Upper lobe of left lung (tissue), 6 donors: ENCODE data around the gene FOXP1. TPM values are rescaled to one million over a fixed set of nuclear protein-coding genes. Genes with fewer than 3 reads are reported as not detected.
"Not testable (repeated sequence)": the region's sequence is repeated elsewhere in the genome, so short reads cannot be mapped to it uniquely, and the experiment has no call there.

Source experiments
- ATAC-seq, 2 donors: fragments of 200-7000 bp; cut with Tn5 transposase; one replicate each; pipeline ENCODE4 v1.9.1; 2022; ENCODE audit warnings: mild to moderate bottlenecking in 2 of 2, moderate library complexity in 2 of 2; ENCODE audit not compliant: low FRiP score in 2 of 2
- DNase-seq, 2 donors: peaks; one replicate each; pipeline ENCODE4 v3.0.0-alpha.2; 2019 to 2020
- H3K27ac ChIP-seq, 4 donors: fragments of 200-600 bp; sonication (generic); one replicate each; pipeline ENCODE4 v1.5.1; 2016 to 2019
- H3K27me3 ChIP-seq, 4 donors: fragments of 200-600 bp; sonication (generic); one replicate each; pipeline ENCODE4 v1.5.1; 2017 to 2019
- H3K36me3 ChIP-seq, 4 donors: fragments of 200-600 bp; sonication (generic); one replicate each; pipeline ENCODE4 v1.5.1; 2016 to 2019
- H3K4me1 ChIP-seq, 4 donors: fragments of 200-600 bp; sonication (generic); one replicate each; pipeline ENCODE4 v1.5.1; 2018 to 2019
- H3K4me3 ChIP-seq, 4 donors: fragments of 200-600 bp; sonication (generic); one replicate each; pipeline ENCODE4 v1.5.1; 2017 to 2019; ENCODE audit warnings: mild to moderate bottlenecking in 2 of 4, moderate library complexity in 1 of 4
- H3K9me3 ChIP-seq, 4 donors: fragments of 200-600 bp; sonication (generic); one replicate each; pipeline ENCODE4 v1.5.1; 2018 to 2019
- CTCF ChIP-seq, 6 experiments: fragments of 450-650 bp in 4 of 6; fragments of 200-600 bp in 2 of 6; sonication (generic) in 2 of 6; IDR thresholded peaks; one replicate each; pipeline ENCODE4 v1.5.1; 2016 to 2019; ENCODE audit warnings: antibody characterized with exemption in 6 of 6
- EP300 ChIP-seq, 4 donors: sonication (generic); formaldehyde crosslinking; IDR thresholded peaks; one replicate each; pipeline ENCODE4 v1.5.1; 2017; ENCODE audit warnings: antibody characterized with exemption in 4 of 4, control low read depth in 2 of 4
- POLR2A ChIP-seq, 4 donors: fragments of 450-650 bp; IDR thresholded peaks; one replicate each; pipeline ENCODE4 v1.5.1; 2016 to 2017; ENCODE audit warnings: antibody characterized with exemption in 4 of 4, mild to moderate bottlenecking in 2 of 4
- POLR2AphosphoS5 ChIP-seq, 2 donors: sonication (generic); formaldehyde crosslinking; IDR thresholded peaks; one replicate each; pipeline ENCODE4 v1.5.1; 2017; ENCODE audit warnings: antibody characterized with exemption in 2 of 2
- WGBS, 2 donors: methylation state at CpG; one replicate each; pipeline ENCODE4 v1.1.5; 2017 to 2018; 5-methylcytosine and 5-hydroxymethylcytosine counted together
- total RNA-seq, 6 donors: library from RNA; depleted of rRNA in 4 of 6; stranded (reverse); fragments of >200 nt in 4 of 6; gene quantifications; one replicate each; pipeline versions ENCODE4 v1.1.0 to v1.2.1, GENCODE V29; 2016 to 2021
- donor health status: DM: no; HTN: no; CAD: no; lungs with moderate emphysema.
- donor health status: DM: no; HTN: yes; CAD: no; lungs with severe emphysema.

FOXP1 gene
- total RNA-seq, 6 donors from 2014 or later = 103 to 248 (median 134) TPM

- Histone ChIP-seq H3K27ac (peak overlapping the region in 3 of 4 donors; percentile 48 to 78 (median 76)), H3K4me1 (peaks cover 16 to 36% (median 33%) of the 10 kb centered on the region in 4 donors)
- WGBS, 2 donors = 90 to 94% methylated on average over 4 of the region's 4 CpGs
Observed at GRCh38 chr3:71533588-71533987, 49.9 kb downstream of the FOXP1 start.

GRCh38 chr3:71532639-71533395, 50.7 kb downstream of the FOXP1 start:
- Histone ChIP-seq H3K27ac (peak overlapping the region; percentile 31 to 78 (median 62)), H3K4me1 (peaks cover 16 to 36% (median 33%) of the 10 kb centered on the region in 4 donors), H3K4me3 (no peak overlapping the region), H3K9me3 (no peaks in the 10 kb centered on the region), H3K27me3 (no peaks in the 10 kb centered on the region), H3K36me3 (no peaks in the 10 kb centered on the region)
- peak in 1 of 2 donors; percentile 27 for ATAC-seq
- WGBS, 2 donors = 27 to 34% methylated on average over 6 of the region's 6 CpGs
- peak in 1 of 2 donors; percentile 56 for DNase-seq
- TF ChIP-seq POLR2AphosphoS5 (IDR thresholded peaks at IDR 0.05) = peak in 1 of 2 donors; percentile 33
- TF ChIP-seq POLR2A (IDR thresholded peaks at IDR 0.05) = no peak

More at GRCh38 chr3:71533588-71533987, 49.9 kb downstream of the FOXP1 start:
- Histone ChIP-seq H3K36me3 (no peaks in the 10 kb centered on the region), H3K9me3 (no peaks in the 10 kb centered on the region), H3K27me3 (no peaks in the 10 kb centered on the region), H3K4me3 (no peak overlapping the region)
- DNase-seq (no peak), ATAC-seq (no peak)
- TF ChIP-seq EP300 (IDR thresholded peaks at IDR 0.05) (no peak), POLR2AphosphoS5 (IDR thresholded peaks at IDR 0.05) (no peak), POLR2A (IDR thresholded peaks at IDR 0.05) (no peak), CTCF (IDR thresholded peaks at IDR 0.05) (no peak)

GRCh38 chr3:71530903-71531530, 52.5 kb downstream of the FOXP1 start:
- Histone ChIP-seq H3K27ac (peak overlapping the region in 2 of 4 donors; percentile 76 to 78), H3K36me3 (no peaks in the 10 kb centered on the region), H3K9me3 (no peaks in the 10 kb centered on the region), H3K4me3 (no peak overlapping the region), H3K4me1 (peaks cover 16 to 36% (median 27%) of the 10 kb centered on the region in 4 donors), H3K27me3 (no peaks in the 10 kb centered on the region)
- ATAC-seq = no peak
- WGBS, 2 donors = 88 to 89% methylated on average over 9 of the region's 9 CpGs
- no peak for DNase-seq
- no peak for TF ChIP-seq EP300 (IDR thresholded peaks at IDR 0.05)
- TF ChIP-seq POLR2AphosphoS5 (IDR thresholded peaks at IDR 0.05) = no peak
- no peak for TF ChIP-seq POLR2A (IDR thresholded peaks at IDR 0.05)
- no peak for TF ChIP-seq CTCF (IDR thresholded peaks at IDR 0.05)

GRCh38 chr3:71528816-71529215, 54.7 kb downstream of the FOXP1 start:
- no peak for ATAC-seq
- TF ChIP-seq EP300 (IDR thresholded peaks at IDR 0.05) (no peak), CTCF (IDR thresholded peaks at IDR 0.05) (no peak), POLR2A (IDR thresholded peaks at IDR 0.05) (no peak), POLR2AphosphoS5 (IDR thresholded peaks at IDR 0.05) (no peak)
- no peak for DNase-seq
- no peak overlapping the region for H3K27ac ChIP-seq
- H3K4me1 ChIP-seq = peaks cover 15 to 28% (median 23%) of the 10 kb centered on the region in 4 donors
- no peaks in the 10 kb centered on the region for H3K9me3 ChIP-seq
- H3K36me3 ChIP-seq = no peaks in the 10 kb centered on the region
- no peak overlapping the region for H3K4me3 ChIP-seq
- no peaks in the 10 kb centered on the region for H3K27me3 ChIP-seq
- WGBS, 2 donors = 70 to 83% methylated on average over 2 of the region's 2 CpGs

GRCh38 chr3:71526448-71526847, 57.1 kb downstream of the FOXP1 start:
- H3K27me3 ChIP-seq, H3K36me3 ChIP-seq, H3K9me3 ChIP-seq, DNase-seq, ATAC-seq, H3K4me3 ChIP-seq, H3K27ac ChIP-seq: not testable (repeated sequence)
- peaks cover 3 to 12% (median 7%) of the 10 kb centered on the region in 4 donors for H3K4me1 ChIP-seq
- 96% methylated on average over 9 of the region's 9 CpGs for whole genome bisulfite sequencing, 2 donors
